Large intestine (tissue), 3 donors: ENCODE results near the gene SLC30A9. TPM values are rescaled to one million over a fixed set of nuclear protein-coding genes. Genes with fewer than 3 reads are reported as not detected.

ENCODE experiments used
- DNase-seq, 2 donors: peaks; one replicate each; pipeline versions ENCODE4 v3.0.0 to v3.0.0-alpha.2; 2013
- H3K27ac ChIP-seq: one replicate; pipeline ENCODE4 v1.5.1; 2013; ENCODE audit warnings: low read length
- H3K27me3 ChIP-seq: 2 replicates; pipeline ENCODE4 v1.6.1; 2013; ENCODE audit warnings: low read length; ENCODE audit not compliant: control insufficient read depth, insufficient read depth
- H3K36me3 ChIP-seq: 2 replicates; pipeline ENCODE4 v1.6.1; 2013; ENCODE audit warnings: low read length; ENCODE audit not compliant: control insufficient read depth, insufficient read depth
- H3K4me1 ChIP-seq: one replicate; pipeline ENCODE4 v1.6.1; 2013; ENCODE audit warnings: low read length; ENCODE audit not compliant: control insufficient read depth, insufficient read depth
- H3K4me3 ChIP-seq: one replicate; pipeline ENCODE4 v1.5.1; 2013; ENCODE audit warnings: low read length
- H3K9me3 ChIP-seq: one replicate; pipeline ENCODE4 v1.6.1; 2013; ENCODE audit warnings: mild to moderate bottlenecking, low read depth, low read length, moderate library complexity; ENCODE audit not compliant: control insufficient read depth
- WGBS: methylation state at CpG from one replicate; pipeline ENCODE4 v1.1.5; 2013; ENCODE audit warnings: low lambda C conversion rate; ENCODE audit not compliant: insufficient coverage; 5-methylcytosine and 5-hydroxymethylcytosine counted together
- polyA plus RNA-seq: library from polyadenylated mRNA; unstranded; fragments of 120-200 nt; gene quantifications from one replicate; pipeline ENCODE4 v1.2.1, GENCODE V29; 2013

SLC30A9 gene
- polyA plus RNA-seq, 1 donor: 60.8 TPM

DNA sequence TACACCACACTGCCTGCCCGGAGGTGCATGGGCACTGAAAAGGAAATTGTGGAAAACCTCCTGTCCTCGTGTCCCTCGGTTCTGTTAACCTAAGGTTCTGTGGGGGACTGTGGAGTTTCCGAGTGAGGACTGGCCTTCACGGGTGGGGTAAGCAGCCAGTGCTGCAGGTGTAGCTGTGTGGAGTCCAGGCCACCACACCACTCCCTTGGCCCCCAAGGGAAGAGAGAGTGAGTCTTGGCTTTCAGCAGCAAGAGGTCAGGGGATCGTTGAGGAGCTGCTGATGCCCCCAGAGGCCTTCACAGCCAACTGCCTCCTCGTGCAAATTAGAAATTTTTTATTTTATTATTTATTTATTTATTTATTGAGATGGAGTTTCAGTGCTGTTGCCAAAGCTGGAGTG lies 141.8 kb downstream of the SLC30A9 start:
- Histone ChIP-seq H3K9me3 (no peaks in the 10 kb centered on the region), H3K36me3 (no peaks in the 10 kb centered on the region), H3K4me3 (no peak overlapping the region), H3K27me3 (no peaks in the 10 kb centered on the region), H3K4me1 (no peaks in the 10 kb centered on the region), H3K27ac (no peak overlapping the region)
- DNase-seq: no peak
- no CpG with 5 or more reads among the region's 7 CpGs for WGBS

DNA sequence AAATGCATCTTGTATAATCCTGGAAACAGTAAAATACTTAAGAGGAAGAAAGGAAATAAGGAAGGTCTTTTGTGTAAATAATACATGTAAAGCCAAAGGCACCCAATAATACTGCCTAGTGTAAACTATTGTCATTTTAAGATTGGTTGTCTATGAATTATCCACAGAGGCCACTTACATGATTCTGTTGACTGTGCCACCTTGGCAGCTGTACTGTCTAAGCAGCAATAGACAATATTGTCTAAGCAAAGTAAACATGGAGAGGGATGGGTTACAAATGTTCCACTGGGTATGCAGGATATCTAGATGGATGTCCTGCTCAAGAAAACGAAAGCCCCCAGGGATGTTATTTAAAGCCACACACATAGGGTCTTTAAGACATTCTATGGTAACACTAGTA lies 142.7 kb downstream of the SLC30A9 start:
- H3K27me3 ChIP-seq: no peaks in the 10 kb centered on the region
- H3K36me3 ChIP-seq: no peaks in the 10 kb centered on the region
- DNase-seq: no peak
- no peak overlapping the region for H3K27ac ChIP-seq
- H3K9me3 ChIP-seq: no peaks in the 10 kb centered on the region
- H3K4me3 ChIP-seq: no peak overlapping the region
- H3K4me1 ChIP-seq: no peaks in the 10 kb centered on the region
- no CpG with 5 or more reads among the region's 1 CpG for WGBS

DNA sequence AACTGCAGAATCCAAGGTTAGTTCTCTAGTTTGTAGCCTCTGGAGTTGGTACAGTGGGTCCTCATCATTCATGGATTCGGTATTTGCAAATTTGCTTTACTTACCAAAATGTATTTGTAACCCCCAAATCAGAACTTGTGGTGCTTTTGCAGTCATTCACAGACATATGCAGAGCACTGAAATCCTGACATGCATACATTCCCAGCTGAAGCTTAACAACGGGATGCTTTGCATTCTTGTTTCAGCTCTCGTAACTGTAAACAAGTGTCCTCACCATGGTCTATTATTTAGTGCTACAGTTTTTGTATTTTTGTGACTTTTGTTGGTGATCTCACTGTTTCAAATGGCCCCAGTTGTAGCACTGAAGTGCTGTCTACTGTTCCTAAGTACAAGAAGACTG lies 146.0 kb downstream of the SLC30A9 start:
- no peak overlapping the region for H3K27ac ChIP-seq
- WGBS: no CpG with 5 or more reads among the region's 3 CpGs
- H3K9me3 ChIP-seq: no peaks in the 10 kb centered on the region
- no peaks in the 10 kb centered on the region for H3K36me3 ChIP-seq
- no peak overlapping the region for H3K4me3 ChIP-seq
- DNase-seq: no peak
- no peaks in the 10 kb centered on the region for H3K27me3 ChIP-seq
- no peaks in the 10 kb centered on the region for H3K4me1 ChIP-seq

Other genes starting within 250 kb of the SLC30A9 start
- 16.7 TPM for gene PHOX2B, start 241.8 kb upstream of the SLC30A9 start, polyA plus RNA-seq
- 37.1 TPM for gene TMEM33, start 55.1 kb upstream of the SLC30A9 start, polyA plus RNA-seq
- 0.21 TPM for gene DCAF4L1, start 8.8 kb upstream of the SLC30A9 start, polyA plus RNA-seq
- 1.2 TPM for gene BEND4, start 162.1 kb downstream of the SLC30A9 start, polyA plus RNA-seq